GM04503 (cell line): ENCODE data around the gene ATP6V0A1.
"Not testable (repeated sequence)": the region's sequence is repeated elsewhere in the genome, so short reads cannot be mapped to it uniquely, and the experiment has no call there.

ENCODE experiments used
- DNase-seq: peaks from one replicate; pipeline ENCODE4 v3.0.0-alpha.2; 2012; ENCODE audit warnings: low read depth

ATP6V0A1 gene

DNA sequence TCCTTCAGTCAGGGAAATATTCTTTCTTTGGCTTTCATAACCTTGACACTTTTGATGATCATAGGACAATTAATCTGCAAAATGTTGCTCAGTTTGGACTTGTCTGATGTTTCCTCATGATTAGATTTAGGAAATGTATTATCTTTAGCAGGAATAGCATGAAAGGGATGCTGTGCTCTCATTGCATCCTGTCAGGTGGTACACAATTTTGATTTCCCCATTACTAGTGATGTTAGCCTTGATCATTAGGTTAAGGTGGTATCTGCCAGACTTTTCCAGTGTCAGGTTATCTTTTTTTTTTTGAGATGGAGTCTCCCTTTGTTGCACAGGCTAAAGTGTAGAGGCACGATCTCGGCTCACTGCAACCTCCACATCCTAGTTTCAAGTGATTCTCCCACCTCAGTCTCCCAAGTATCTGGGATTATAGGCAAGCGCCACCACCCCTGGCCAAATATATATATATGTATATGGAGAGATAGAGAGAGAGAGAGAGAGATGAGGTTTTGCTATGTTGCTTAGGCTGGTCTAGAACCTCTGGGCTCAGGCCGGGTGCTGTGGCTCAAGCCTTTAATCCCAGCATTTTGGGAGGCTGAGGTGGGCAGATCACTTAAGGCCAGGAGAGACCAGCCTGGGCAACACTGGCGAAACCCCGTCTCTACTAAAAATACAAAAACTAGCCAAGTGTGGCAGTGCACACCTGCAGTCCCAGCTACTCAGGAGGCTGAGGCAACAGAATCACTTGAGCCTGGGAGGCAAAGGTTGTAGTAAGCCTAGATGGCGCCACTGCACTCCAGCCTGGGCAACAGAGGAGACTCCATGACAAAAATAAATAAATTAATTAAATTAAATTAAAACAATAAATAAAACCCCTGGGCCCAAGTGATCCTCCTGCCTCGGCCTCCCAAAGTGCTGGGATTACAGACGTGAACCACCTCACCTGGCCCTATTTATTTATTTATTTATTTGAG lies 19.8 kb upstream of the ATP6V0A1 start:
- no peak for DNase-seq

DNA sequence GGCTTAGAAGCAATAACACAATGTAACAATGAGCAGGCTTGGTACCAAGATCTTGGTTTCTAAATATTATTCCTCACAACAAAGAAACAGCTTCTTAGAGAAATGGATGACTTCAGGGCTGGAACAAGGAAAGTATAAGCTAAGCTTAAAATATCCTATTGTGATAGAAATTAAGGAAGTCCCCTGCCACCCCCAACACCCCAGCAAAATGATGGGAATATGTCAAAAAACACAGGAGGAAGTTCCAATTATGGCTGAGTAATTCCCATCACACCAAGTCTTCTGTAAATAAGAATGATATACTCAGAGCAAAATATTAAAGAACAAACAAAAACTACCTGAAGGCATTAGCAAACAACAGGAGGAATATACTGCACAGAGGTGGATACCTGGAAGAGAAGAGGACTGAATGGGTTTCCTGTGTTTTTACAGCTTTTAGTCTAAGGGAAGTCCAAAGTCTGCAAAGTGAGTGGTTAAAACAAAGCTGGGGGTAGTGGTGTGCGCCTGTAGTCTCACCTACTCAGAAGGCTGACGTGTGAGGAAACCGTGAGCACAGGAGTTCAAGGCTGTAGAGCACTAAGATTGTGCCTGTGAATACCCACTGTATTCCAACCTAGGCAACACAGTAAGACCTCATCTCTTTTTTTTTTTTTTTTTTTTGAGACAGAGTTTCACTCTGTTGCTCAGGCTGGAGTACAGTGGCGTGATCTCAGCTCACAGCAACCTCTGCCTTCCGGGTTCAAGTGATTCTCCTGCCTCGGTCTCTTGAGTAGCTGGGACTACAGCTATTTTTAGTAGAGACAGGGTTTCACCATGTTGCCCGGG lies 17.1 kb upstream of the ATP6V0A1 start:
- DNase-seq: no peak

DNA sequence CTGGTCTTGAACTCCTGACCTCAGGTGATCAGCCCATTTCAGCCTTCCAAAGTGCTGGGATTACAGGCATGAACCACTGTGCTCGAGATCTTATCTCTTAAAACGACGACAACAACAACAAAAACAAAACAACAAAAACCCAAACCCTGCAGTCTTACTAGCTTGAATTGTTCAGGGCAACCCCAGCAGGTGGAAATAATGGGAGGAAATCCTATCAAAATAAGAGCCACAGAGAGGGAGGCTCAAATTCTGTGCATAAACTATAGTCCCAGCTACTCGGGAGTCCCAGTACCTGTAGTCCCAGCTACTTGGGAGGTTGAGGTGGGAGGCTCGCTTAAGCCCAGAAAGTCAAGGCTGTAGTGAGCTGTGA lies 16.5 kb upstream of the ATP6V0A1 start:
- DNase-seq: no peak

DNA sequence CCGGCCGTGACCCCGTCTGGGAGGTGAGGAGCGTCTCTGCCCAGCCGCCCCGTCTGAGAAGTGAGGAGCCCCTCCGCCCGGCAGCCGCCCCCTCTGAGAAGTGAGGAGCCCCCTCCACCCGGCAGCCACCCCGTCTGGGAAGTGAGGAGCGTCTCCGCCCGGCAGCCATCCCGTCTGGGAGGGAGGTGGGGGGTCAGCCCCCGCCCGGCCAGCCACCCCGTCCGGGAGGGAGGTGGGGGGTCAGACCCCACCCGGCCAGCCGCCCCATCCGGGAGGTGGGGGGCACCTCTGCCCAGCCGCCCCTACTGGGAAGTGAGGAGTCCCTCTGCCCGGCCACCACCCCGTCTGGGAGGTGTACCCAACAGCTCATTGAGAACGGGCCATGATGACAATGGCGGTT lies 9.5 kb upstream of the ATP6V0A1 start:
- DNase-seq: not testable (repeated sequence)

DNA sequence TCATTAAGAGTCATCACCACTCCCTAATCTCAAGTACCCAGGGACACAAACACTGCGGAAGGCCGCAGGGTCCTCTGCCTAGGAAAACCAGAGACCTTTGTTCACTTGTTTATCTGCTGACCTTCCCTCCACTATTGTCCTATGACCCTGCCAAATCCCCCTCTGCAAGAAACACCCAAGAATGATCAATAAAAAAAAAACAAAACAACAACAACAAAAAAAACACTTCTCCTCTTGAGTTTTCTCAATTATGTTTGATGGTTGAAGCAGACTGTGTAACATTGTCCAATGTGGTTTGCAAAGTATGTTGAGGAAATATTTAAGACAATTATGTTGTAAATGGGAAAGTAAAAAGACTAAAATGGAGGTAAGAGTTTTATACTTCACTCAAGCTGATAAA lies 8.8 kb upstream of the ATP6V0A1 start:
- not testable (repeated sequence) for DNase-seq

DNA sequence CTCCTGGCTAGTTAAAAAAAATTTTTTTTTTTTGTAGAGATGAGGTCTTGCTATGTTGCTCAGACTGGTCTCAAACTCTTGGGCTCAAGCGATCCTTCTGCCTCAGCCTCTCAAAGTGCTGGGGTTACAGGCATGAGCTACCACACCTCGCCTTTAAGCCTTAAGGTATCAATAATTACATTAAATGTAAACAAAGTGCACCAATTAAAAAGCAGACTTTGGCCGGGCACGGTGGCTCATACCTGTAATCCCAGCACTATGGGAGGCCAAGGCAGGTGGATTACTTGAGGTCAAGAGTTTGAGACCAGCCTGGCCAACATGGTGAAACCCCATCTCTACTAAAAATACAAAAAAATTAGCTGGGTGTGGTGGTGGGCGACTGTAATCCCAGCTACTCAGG lies 7.4 kb upstream of the ATP6V0A1 start:
- DNase-seq: not testable (repeated sequence)

DNA sequence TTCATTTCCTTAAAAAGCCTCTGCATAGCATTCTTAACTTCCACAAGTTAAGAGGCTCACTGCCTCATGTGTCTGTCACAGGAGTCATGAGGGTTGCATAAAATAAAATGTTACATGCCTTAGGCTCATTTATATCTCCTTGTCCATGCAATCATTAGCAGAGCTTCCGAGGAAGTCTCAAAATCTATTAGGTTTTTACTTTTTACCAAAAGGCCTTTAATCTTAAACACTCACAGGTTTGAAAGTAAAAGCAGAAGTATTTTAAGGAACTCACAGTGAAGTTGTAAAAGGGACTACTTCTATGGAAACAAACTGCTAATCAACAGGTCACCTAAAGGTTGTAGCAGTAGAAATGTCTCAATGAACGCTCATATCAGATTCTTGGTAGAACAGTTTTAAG lies 5.2 kb upstream of the ATP6V0A1 start:
- DNase-seq: no peak

DNA sequence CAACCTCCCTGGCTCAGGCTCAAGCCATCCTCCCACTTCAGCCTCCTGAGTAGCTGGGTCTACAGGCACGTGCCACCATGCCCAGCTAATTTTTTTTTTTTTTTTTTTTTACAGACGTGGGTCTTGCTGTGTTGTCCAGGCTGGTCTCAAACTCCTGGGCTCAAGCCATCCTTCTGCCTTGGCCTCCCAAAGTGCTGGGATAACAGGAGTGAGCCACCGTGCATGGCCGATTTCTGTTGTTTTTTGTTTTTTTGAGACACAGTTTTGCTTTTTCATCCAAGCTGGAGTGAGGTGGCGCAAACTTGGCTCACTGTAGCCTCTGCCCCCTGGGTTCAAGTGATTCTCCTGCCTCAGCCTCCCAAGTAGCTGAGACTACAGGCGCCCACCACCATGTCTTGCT lies 3.7 kb upstream of the ATP6V0A1 start:
- not testable (repeated sequence) for DNase-seq

DNA sequence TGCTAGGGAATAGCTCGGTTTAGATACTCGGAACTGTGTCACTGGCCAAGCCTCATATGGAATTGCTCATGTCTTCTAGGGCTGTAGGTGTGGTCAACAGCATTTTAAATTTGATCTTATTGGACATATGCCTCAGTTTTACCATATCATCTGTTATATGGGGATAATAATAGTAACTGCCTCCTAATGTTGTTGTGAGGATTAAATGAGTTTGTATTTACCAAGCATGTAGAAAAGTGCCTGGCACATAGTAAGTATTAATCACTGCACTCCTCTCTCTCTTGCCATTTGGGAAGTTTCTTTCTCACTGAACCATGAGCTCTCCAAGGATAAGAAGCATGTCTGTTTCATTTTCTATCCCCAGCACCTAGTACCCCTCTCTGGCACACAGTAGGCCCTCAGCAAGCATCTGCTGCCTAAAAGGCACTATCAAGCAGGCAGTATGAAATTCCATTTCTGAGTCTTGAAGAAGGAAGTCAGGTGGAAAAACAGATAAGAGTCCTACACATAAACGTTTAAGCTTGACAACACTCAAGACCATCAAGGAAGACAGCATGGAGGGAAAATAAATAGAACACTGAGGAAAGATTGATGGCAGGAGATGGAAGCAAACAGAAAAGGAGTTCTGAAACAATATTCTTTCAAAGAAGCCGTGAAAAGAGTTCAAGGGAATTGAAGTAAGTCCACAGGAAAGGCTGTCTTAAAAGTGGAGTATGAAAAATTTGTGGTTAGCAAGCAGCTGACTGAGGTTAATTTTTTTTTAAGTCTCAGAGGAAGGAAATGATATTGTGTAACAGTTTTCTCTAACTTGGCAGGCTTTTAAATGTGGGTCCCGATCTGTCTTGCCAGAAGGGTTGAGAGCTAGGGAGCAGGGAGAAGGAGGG lies 2.2 kb upstream of the ATP6V0A1 start:
- peak; percentile 51 for DNase-seq

DNA sequence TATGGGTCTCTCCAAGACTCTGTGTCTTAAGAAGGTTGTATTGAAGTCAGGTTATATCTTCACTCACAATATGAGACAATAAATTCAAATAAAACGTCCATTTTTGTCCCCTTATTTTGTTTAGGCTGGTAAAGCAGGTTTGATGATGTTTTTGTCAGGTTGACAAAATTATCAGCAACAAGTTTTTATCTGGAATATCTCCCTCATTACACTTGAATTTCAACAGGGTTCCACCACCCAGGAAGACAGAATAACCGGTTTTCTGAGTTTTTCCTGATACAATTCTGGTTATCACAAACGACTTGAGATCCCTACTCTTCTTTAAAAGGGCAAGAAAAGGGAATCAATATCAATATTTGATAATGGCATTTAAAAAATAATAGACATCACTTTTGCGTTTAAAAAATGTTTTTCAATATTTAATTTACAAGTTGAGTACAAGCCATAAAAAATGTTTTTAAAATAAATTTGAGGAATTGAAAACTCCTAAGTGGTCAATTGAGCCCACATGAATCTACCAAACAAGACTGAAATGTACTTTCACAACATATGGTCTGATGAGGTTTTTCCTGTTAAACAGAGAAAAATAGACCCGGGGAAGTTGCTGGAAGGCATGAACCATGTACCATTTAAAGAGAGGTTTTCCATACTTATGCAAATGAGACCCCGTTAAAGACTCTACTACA lies 1.4 kb upstream of the ATP6V0A1 start:
- no peak for DNase-seq

DNA sequence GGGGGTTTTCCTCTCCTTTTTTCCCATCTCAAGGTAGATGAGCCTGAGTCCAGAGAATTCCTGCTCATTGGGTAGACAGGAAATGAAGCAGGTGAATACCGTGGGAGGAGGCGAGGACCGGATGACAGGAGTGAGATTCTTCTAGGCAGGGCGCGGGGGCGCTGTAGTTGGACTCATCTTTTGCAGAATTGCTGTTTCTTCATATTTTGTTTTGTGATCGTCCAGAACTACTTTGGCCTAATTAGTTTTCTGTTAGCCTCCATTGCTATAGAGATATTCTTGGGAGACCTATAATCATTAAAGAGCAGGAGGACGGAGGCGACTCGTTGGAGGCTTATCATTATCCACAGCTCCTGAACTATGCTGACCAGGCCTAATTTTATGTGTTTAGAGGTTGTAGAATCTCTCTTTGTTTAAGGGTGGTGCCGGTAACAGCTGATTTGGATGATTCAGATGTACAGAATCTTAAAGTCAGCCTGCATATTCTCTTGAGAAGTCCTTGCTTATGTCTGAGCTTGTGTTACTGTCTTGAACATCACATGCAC lies 650 bp downstream of the ATP6V0A1 start:
- no peak for DNase-seq

DNA sequence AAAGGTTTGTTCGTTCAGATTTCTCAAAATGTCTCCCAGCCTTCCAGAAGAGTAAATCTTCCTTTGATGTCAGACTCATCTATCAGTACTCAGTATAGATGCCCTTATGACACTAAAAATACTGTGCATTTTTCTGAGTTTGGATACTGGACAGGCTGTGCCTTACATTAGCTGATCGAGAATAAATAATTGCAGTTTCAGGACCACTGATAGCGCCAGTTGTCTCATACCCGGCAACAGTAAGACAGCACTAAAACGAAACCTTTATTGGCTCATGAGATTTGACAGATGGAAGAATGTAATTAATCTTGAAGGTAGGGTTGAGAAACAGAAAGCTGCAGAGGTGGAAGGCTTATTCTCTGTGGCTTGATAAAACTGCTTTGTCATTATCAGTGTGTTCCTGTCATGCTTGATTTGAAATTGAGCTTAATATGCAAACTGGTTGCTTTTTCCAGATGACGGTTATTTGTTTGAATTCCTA lies 1.2 kb downstream of the ATP6V0A1 start:
- DNase-seq: no peak

DNA sequence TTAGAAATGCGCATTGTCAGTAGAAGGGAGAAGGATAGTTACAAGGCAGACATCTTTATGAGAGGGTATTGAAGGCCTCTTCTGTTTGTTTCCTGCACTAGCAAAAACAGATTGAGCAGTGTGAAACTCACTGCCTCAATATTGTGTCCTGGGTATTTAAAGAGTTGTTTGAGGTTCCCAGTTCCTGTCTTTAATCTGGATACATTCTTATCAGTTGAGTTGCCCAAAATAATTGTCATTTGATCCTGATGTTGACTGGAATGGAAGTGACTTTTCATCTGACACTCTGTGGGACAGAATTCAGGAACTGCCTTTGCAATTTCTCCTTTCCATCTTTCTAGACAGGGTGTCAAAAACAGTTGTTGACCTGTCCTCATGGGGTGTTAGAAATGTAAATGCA lies 1.7 kb downstream of the ATP6V0A1 start:
- no peak for DNase-seq

DNA sequence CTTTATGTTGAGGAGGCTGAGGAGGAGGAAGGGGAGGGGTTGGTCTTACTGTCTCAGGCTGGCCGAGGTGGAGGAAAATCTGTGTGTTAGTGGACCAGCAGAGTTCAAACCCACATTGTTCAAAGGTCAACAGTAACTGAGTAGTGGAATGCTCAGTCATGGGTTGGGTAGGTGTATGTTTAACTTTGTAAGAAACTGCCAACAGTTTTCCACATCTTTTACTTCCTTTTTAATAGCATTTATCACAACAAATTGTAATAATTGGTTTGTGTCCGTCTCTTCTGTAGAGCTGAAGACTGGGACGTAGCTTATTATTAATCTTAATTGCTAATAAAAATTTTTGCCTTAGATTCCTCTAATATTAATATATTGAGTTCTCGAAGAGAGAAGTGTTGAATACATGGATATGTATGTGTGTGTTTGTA lies 5.3 kb downstream of the ATP6V0A1 start:
- no peak for DNase-seq

DNA sequence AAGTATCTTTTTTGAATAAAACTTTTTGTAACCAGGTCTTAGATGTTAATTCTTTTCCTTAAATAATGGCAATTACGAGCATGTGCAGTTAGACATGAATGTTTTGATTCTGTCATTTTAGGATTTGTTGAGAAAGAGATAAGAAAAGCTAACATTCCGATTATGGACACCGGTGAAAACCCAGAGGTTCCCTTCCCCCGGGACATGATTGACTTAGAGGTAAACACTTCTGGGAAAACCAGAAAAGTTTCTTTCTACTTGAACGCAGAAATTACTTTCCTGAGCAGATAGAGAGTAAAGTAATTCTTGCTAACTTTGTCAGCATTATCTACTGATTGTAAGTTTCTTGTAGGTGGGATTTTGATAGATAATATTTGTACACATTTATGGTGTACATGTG lies 9.2 kb downstream of the ATP6V0A1 start:
- no peak for DNase-seq

DNA sequence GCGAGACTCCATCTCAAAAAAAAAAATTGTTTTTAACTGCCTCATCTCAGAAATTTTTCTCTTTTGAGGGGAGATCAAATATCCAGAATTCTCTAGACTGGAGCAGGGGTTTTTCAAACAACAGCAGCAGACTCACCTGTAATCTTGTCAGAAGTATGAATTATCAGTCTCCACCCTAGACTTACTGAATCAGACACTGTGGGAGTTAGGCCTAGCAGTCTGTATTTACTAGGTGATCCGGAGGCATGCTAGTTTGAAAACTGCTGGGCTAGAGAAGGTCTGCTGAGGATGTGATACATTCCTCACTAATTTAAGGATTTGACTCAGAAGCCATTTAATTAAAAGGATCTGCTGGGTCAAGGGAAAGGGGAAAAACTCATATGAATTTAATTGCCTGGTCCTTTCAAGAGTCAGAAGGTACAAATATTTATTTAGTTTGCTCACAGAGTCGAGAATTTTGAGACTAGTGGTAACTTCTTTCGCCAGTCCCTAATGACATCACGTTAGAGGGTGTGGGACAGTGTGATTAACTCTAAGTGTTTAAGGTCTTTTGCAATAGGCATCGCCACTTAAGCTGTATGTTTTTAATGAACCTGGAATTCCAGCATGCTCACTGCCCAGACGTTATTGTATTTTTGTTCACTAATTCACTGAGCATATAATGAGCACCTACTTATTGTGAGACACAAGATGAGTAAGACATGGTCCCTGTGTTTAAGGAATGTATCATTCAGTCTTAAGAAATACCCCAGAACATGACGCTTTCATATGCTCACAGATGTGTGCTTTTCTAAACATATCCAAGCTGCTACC lies 14.2 kb downstream of the ATP6V0A1 start:
- peak; percentile 79 for DNase-seq

DNA sequence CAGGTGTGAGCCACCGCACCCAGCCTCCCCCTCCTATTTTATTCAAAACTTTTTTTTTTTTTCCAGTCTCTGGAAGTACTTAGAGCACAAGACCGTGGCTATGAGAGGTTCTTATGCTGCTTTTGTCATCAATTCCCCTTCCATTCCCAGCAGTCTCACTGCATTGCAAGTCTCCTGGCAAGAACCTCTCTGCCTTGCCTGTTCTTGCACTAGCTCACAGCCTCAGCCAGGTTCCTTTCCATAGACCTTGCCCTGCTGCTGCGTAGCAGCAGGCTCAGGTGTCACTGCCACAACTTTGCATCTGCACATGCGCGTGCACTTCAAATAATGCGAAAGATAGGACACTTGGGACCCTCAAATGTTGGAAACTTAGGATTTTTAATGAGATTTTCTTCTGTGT lies 15.6 kb downstream of the ATP6V0A1 start:
- no peak for DNase-seq

DNA sequence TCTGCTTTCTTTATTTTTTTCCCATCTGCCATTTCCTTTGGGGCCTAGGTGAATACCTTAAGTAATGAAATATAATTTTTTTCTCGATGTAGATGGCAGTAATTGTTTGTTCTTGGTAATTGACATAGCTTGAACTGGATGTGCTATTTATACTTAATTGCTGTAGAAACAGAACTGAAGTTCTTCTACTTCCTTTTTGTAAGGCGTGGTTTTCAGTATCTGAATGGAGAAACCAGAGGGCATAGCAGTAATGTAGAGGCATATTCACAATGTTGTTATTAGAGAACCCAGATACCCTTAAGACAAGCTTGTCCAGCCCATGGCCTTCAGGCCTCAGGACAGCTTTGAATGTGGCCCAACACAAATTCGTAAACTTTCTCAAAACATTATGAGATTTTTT lies 16.4 kb downstream of the ATP6V0A1 start:
- no peak for DNase-seq

DNA sequence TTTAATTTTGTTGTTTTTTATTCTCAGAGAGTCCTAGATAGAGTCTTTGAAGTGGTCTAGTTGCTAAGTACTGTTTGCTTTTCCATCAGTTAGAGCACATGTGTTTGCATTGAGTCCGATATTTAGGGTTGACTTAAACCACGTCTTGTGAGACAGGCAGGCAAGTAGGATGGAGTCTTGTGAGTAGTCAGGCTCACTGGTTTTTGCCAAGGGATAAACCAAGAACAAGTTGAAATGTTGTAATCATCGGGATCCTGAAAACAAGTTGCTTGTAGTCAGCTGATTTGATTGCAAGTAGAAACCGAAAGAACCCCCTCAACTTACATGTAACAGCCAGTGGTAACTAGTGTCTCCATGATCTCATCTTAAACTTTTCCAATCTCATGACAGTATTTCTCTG lies 17.2 kb downstream of the ATP6V0A1 start:
- DNase-seq: no peak

DNA sequence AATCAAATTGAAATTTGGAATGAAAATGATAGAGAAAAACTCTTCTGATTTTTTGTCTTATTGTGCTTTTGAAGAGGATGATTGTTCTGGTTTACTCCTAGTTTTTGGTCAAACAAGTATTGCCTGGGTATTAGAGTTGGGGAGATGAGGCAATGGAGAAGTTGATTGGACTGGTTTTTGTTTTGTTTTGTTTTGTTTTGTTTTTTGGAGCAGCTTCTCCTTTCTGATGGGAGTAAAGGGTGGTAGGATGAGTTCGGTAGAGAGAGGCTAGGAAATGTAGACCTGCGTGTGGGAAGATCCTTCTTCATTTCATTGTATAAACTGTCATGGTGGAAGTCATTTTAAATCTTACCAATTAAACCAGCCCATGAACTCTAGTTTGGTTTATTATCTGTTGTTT lies 17.7 kb downstream of the ATP6V0A1 start:
- DNase-seq: no peak
